Measurements from ENCODE around the gene CLCN1.

DNA sequence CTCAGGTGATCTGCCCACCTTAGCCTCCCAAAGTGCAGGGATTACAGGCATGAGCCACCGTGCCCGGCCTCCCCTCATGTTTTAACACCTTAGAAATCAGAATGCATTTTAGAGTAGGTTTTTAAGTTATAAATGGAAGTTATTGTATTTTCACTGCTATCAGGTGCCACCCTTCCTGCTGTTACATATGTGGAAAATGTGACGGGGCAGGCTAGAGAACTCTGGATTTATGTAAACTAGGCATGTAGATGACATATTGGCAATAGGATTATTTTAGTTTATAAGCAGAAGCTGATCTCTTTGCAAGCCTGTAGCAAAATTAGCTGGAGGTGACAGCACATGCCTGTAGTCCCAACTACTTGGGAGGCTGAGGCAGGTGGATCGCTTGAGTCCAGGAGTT, 25.6 kb upstream of the CLCN1 start:
- TF ChIP-seq, protein P1, sequence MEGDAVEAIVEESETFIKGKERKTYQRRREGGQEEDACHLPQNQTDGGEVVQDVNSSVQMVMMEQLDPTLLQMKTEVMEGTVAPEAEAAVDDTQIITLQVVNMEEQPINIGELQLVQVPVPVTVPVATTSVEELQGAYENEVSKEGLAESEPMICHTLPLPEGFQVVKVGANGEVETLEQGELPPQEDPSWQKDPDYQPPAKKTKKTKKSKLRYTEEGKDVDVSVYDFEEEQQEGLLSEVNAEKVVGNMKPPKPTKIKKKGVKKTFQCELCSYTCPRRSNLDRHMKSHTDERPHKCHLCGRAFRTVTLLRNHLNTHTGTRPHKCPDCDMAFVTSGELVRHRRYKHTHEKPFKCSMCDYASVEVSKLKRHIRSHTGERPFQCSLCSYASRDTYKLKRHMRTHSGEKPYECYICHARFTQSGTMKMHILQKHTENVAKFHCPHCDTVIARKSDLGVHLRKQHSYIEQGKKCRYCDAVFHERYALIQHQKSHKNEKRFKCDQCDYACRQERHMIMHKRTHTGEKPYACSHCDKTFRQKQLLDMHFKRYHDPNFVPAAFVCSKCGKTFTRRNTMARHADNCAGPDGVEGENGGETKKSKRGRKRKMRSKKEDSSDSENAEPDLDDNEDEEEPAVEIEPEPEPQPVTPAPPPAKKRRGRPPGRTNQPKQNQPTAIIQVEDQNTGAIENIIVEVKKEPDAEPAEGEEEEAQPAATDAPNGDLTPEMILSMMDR (IDR thresholded peaks at IDR 0.05) = no peak
- TF ChIP-seq ZFX (IDR thresholded peaks at IDR 0.05; ENCODE audit: borderline replicate concordance) = no peak

Data from 22Rv1 (cell line).